SH-SY5Y (cell line): ENCODE results near the gene ANKRD49.

Experiments
- GATA2 ChIP-seq: IDR thresholded peaks from 2 replicates; pipeline ENCODE4 v1.6.1; 2011; ENCODE audit warnings: mild to moderate bottlenecking, low read depth, low read length
- GATA3 ChIP-seq: IDR thresholded peaks from 2 replicates; pipeline ENCODE4 v1.6.1; 2011; ENCODE audit warnings: low read depth, mild to moderate bottlenecking, low read length, moderate library complexity

DNA sequence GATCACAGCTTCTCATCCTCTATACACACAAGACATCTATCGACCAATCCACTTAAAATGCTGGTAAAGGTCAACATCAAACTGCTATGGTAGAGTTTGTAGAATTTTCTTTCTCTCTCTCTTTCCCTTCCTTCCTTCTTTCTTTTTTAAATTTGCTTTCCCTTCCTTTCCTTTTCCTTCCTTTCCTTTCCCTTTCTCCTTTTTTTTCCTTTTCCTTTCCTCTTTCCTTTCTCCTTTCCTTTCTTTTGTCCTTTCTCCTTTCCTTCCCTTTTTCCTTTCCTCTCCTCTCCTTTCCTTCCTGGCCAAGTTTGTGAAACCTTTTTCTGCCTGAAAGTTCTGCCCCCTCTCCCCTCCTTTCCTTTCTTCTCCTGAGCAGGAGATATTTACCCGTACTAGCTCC is 21.6 kb downstream of the ANKRD49 start:
- TF ChIP-seq GATA3 (no peak), GATA2 (no peak)
